Stomach (tissue), 9 donors: ENCODE data around the gene CLEC2L. TPM values are rescaled to one million over a fixed set of nuclear protein-coding genes. Genes with fewer than 3 reads are reported as not detected.

ENCODE experiments used
- DNase-seq, 2 donors: peaks; one replicate each; pipeline versions ENCODE4 v3.0.0 to v3.0.0-alpha.2; 2013 to 2019
- H3K27ac ChIP-seq, 5 donors: fragments of 200-600 bp in 4 of 5; sonication (generic) in 4 of 5; one replicate each; pipeline ENCODE4 v1.5.1; 2013 to 2019; ENCODE audit warnings: mild to moderate bottlenecking in 1 of 5, moderate library complexity in 1 of 5
- H3K27me3 ChIP-seq, 3 donors: fragments of 200-600 bp; sonication (generic); one replicate each; pipeline ENCODE4 v1.5.1; 2017 to 2019; ENCODE audit warnings: mixed run types in 1 of 3
- H3K36me3 ChIP-seq, 4 donors: fragments of 200-600 bp; sonication (generic); 1 replicate in 3 of 4; 2 replicates in 1 of 4; pipeline ENCODE4 v1.5.1; 2016 to 2019
- H3K4me1 ChIP-seq, 4 donors: fragments of 200-600 bp; sonication (generic); one replicate each; pipeline ENCODE4 v1.5.1; 2016 to 2019
- H3K4me3 ChIP-seq, 4 donors: fragments of 200-600 bp; sonication (generic) in 3 of 4; one replicate each; pipeline ENCODE4 v1.5.1; 2016 to 2019; ENCODE audit warnings: mild to moderate bottlenecking in 1 of 4
- H3K9me3 ChIP-seq, 4 donors: fragments of 200-600 bp; sonication (generic); one replicate each; pipeline ENCODE4 v1.5.1; 2016 to 2019
- CTCF ChIP-seq, 7 experiments: fragments of 450-650 bp in 4 of 7; fragments of 200-600 bp in 3 of 7; sonication (generic) in 3 of 7; IDR thresholded peaks; one replicate each; pipeline ENCODE4 v1.5.1; 2016 to 2019; ENCODE audit warnings: antibody characterized with exemption in 7 of 7, control low read depth in 2 of 7, mild to moderate bottlenecking in 1 of 7
- EP300 ChIP-seq: sonication (generic); formaldehyde crosslinking; IDR thresholded peaks from one replicate; pipeline ENCODE4 v1.6.1; 2017; ENCODE audit warnings: antibody characterized with exemption
- POLR2A ChIP-seq, 4 donors: fragments of 450-650 bp; IDR thresholded peaks; one replicate each; pipeline ENCODE4 v1.6.1; 2016; ENCODE audit warnings: antibody characterized with exemption in 4 of 4, control low read depth in 2 of 4, mild to moderate bottlenecking in 1 of 4, moderate library complexity in 1 of 4
- POLR2AphosphoS5 ChIP-seq, 3 donors: sonication (generic); formaldehyde crosslinking; IDR thresholded peaks; one replicate each; pipeline ENCODE4 v1.6.1; 2016; ENCODE audit warnings: antibody characterized with exemption in 3 of 3
- WGBS, 5 donors: extraction: QIAGEN DNeasy Blood & Tissue Kit in 3 of 5; methylation state at CpG; one replicate each; pipeline versions ENCODE4 v1.1.5 to v1.1.7; 2013 to 2018; 5-methylcytosine and 5-hydroxymethylcytosine counted together
- intact Hi-C: fragments of 100-400 bp; cut with DNase I; formaldehyde crosslinking; loops from one replicate; pipeline ENCODE4 v1.15.1; 2023; ENCODE audit warnings: low total_unique reads
- polyA plus RNA-seq, 3 donors: library from polyadenylated mRNA; stranded (reverse); fragments of 200-250 nt; gene quantifications; one replicate each; pipeline ENCODE4 v1.2.3, GENCODE V29; 2013
- total RNA-seq, 5 donors: library from RNA; depleted of rRNA; stranded (reverse); fragments of >200 nt; gene quantifications; one replicate each; pipeline versions ENCODE4 v1.1.0 to v1.2.3, GENCODE V29; 2014 to 2016
- donor health status: healthy with polysubstance abuse.
- donor health status: Bipolar disorder and iron deficiency.
- donor health status: healthy.

Gene CLEC2L
- total and polyA plus RNA-seq, 8 donors, result 0.61 TPM; not detected in 7

- no peak for TF ChIP-seq POLR2AphosphoS5 (IDR thresholded peaks at IDR 0.05)
- TF ChIP-seq POLR2A (IDR thresholded peaks at IDR 0.05), result no peak
- TF ChIP-seq EP300, result no peak
- TF ChIP-seq CTCF (IDR thresholded peaks at IDR 0.05), result no peak
- Histone ChIP-seq H3K36me3 (peaks cover 70 to 100% (median 98%) of the 10 kb centered on the region in 4 donors), H3K4me3 (no peak overlapping the region), H3K4me1 (no peaks in the 10 kb centered on the region), H3K27ac (no peak overlapping the region), H3K9me3 (no peaks in the 10 kb centered on the region), H3K27me3 (no peaks in the 10 kb centered on the region)
- intact Hi-C loops, result no loop called here
- 92 to 95% (median 92%) methylated on average over 15 of the region's 15 CpGs for WGBS, 5 donors
- DNase-seq, result peak in 1 of 2 donors; percentile 15
Measured at GRCh38 chr7:139583826-139584553, 60.5 kb downstream of the CLEC2L start.

GRCh38 chr7:139585042-139585441 is 61.6 kb downstream of the CLEC2L start:
- TF ChIP-seq POLR2A (IDR thresholded peaks at IDR 0.05) (no peak), POLR2AphosphoS5 (IDR thresholded peaks at IDR 0.05) (no peak), EP300 (no peak), CTCF (IDR thresholded peaks at IDR 0.05) (no peak)
- Histone ChIP-seq H3K4me3 (no peak overlapping the region), H3K36me3 (peaks cover 64 to 100% (median 98%) of the 10 kb centered on the region in 4 donors), H3K27ac (no peak overlapping the region), H3K27me3 (no peaks in the 10 kb centered on the region), H3K9me3 (no peaks in the 10 kb centered on the region), H3K4me1 (no peaks in the 10 kb centered on the region)
- 67 to 84% (median 76%) methylated on average over 4 to 5 of the region's 5 CpGs for WGBS, 5 donors
- intact Hi-C loops, result no loop called here
- peak in 1 of 2 donors; percentile 22 for DNase-seq

- intact Hi-C loops, result no loop called here
- no peaks in the 10 kb centered on the region for H3K27me3 ChIP-seq
- H3K4me3 ChIP-seq, result no peak overlapping the region
- 90 to 95% (median 92%) methylated on average over 3 of the region's 3 CpGs for WGBS, 5 donors
- H3K27ac ChIP-seq, result no peak overlapping the region
- H3K9me3 ChIP-seq, result no peaks in the 10 kb centered on the region
- no peak for TF ChIP-seq POLR2AphosphoS5 (IDR thresholded peaks at IDR 0.05)
- no peak for TF ChIP-seq POLR2A (IDR thresholded peaks at IDR 0.05)
- TF ChIP-seq CTCF (IDR thresholded peaks at IDR 0.05), result no peak
- no peak for TF ChIP-seq EP300
- no peak for DNase-seq
- H3K36me3 ChIP-seq, result peaks cover 55 to 100% (median 98%) of the 10 kb centered on the region in 4 donors
- no peaks in the 10 kb centered on the region for H3K4me1 ChIP-seq
Measured at GRCh38 chr7:139586286-139586685, 62.8 kb downstream of the CLEC2L start.

GRCh38 chr7:139587535-139587934 is 64.0 kb downstream of the CLEC2L start:
- DNase-seq, result peak in 1 of 2 donors; percentile 16
- Histone ChIP-seq H3K9me3 (no peaks in the 10 kb centered on the region), H3K27ac (no peak overlapping the region), H3K27me3 (no peaks in the 10 kb centered on the region), H3K36me3 (peaks cover 48 to 100% (median 98%) of the 10 kb centered on the region in 4 donors), H3K4me3 (no peak overlapping the region), H3K4me1 (no peaks in the 10 kb centered on the region)
- WGBS, 5 donors, result 94 to 97% (median 95%) methylated on average over 7 of the region's 7 CpGs
- intact Hi-C loops, result no loop called here
- TF ChIP-seq EP300 (no peak), CTCF (IDR thresholded peaks at IDR 0.05) (no peak), POLR2AphosphoS5 (IDR thresholded peaks at IDR 0.05) (no peak), POLR2A (IDR thresholded peaks at IDR 0.05) (no peak)
